Natural killer cell treated with Interleukin-12 subunit alpha and Interleukin-12 subunit beta and Interleukin-15 and Interleukin-18, amount 100 ng/mL, for 72 hours (primary cell): Measurements from ENCODE around the gene MSI2. TPM values are rescaled to one million over a fixed set of nuclear protein-coding genes. Genes with fewer than 3 reads are reported as not detected.

Experiments used
- ATAC-seq, 2 donors: fragments of 150-1000 bp; cut with Tn5 transposase in 1 of 2; sonication (Bioruptor Pico), chemical (Tn5 transposase) in 1 of 2; 2 replicates each; pipeline ENCODE4 v1.10.0; 2021
- DNase-seq: peaks from one replicate; pipeline ENCODE4 v3.0.0; 2022; ENCODE audit warnings: low spot score
- H3K27ac Mint-ChIP-seq, 2 donors: 1 replicate in 1 of 2; 2 replicates in 1 of 2; pipeline ENCODE4 v1.8.0; 2022; ENCODE audit warnings: mixed read lengths in 2 of 2, mild to moderate bottlenecking in 1 of 2, moderate library complexity in 1 of 2
- H3K27me3 Mint-ChIP-seq, 2 donors: 1 replicate in 1 of 2; 2 replicates in 1 of 2; pipeline ENCODE4 v1.8.0; 2022; ENCODE audit warnings: mixed read lengths in 2 of 2
- H3K36me3 Mint-ChIP-seq: one replicate; pipeline ENCODE4 v1.8.0; 2022; ENCODE audit warnings: mixed read lengths
- H3K4me1 Mint-ChIP-seq, 2 donors: 1 replicate in 1 of 2; 2 replicates in 1 of 2; pipeline ENCODE4 v1.8.0; 2022; ENCODE audit warnings: low read depth in 2 of 2, mixed read lengths in 2 of 2, mild to moderate bottlenecking in 1 of 2
- H3K4me3 Mint-ChIP-seq: one replicate; pipeline ENCODE4 v1.8.0; 2022; ENCODE audit warnings: mixed read lengths
- H3K9me3 Mint-ChIP-seq: 2 replicates; pipeline ENCODE4 v1.8.0; 2022; ENCODE audit warnings: mixed read lengths
- total RNA-seq, 2 donors: library from RNA; stranded (reverse); gene quantifications; one replicate each; pipeline ENCODE4 v1.2.3, GENCODE V29; 2022

The MSI2 gene
- total RNA-seq, 2 donors from 2014 or later: 51.3 to 126 TPM

- Mint-ChIP-seq H3K27ac (peak overlapping the region in 1 of 2 donors; percentile 67), H3K27me3 (peaks cover 6 to 26% of the 10 kb centered on the region in 2 donors), H3K4me1 (peaks cover 44 to 50% of the 10 kb centered on the region in 2 donors), H3K9me3 (no peaks in the 10 kb centered on the region), H3K36me3 (peaks cover 12% of the 10 kb centered on the region), H3K4me3 (no peak overlapping the region)
- DNase-seq (no peak), ATAC-seq (no peak)
Measured at GRCh38 chr17:57451643-57452042, 195.3 kb downstream of the MSI2 start.

GRCh38 chr17:57453841-57454425, 197.6 kb downstream of the MSI2 start:
- DNase-seq (no peak), ATAC-seq (no peak)
- Mint-ChIP-seq H3K4me1 (peaks cover 53 to 56% of the 10 kb centered on the region in 2 donors), H3K36me3 (peaks cover 15% of the 10 kb centered on the region), H3K4me3 (peak overlapping the region; percentile 86), H3K27ac (peak overlapping the region; percentile 97), H3K9me3 (no peaks in the 10 kb centered on the region), H3K27me3 (peaks cover 6 to 23% of the 10 kb centered on the region in 2 donors)

- ATAC-seq (no peak), DNase-seq (no peak)
- peaks cover 15% of the 10 kb centered on the region for H3K36me3 Mint-ChIP-seq
- H3K27me3 Mint-ChIP-seq: peaks cover 6 to 21% of the 10 kb centered on the region in 2 donors
- peak overlapping the region; percentile 86 for H3K4me3 Mint-ChIP-seq
- H3K4me1 Mint-ChIP-seq: peaks cover 61 to 62% of the 10 kb centered on the region in 2 donors
- H3K9me3 Mint-ChIP-seq: no peaks in the 10 kb centered on the region
- peak overlapping the region; percentile 97 for H3K27ac Mint-ChIP-seq
Measured at GRCh38 chr17:57454729-57455062, 198.4 kb downstream of the MSI2 start.

GRCh38 chr17:57455063-57455914, 199.0 kb downstream of the MSI2 start:
- Mint-ChIP-seq H3K4me3 (peak overlapping the region; percentile 86), H3K36me3 (peaks cover 15% of the 10 kb centered on the region), H3K9me3 (no peaks in the 10 kb centered on the region), H3K4me1 (peaks cover 65 to 66% of the 10 kb centered on the region in 2 donors), H3K27ac (peak overlapping the region; percentile 97), H3K27me3 (peaks cover 6 to 24% of the 10 kb centered on the region in 2 donors)
- ATAC-seq (peak; percentile 93 to 96), DNase-seq (peak; percentile 91)

GRCh38 chr17:57456622-57457021, 200.3 kb downstream of the MSI2 start:
- peaks cover 0 to 22% of the 10 kb centered on the region in 2 donors for H3K27me3 Mint-ChIP-seq
- H3K4me1 Mint-ChIP-seq: peaks cover 71% of the 10 kb centered on the region in 2 donors
- peak overlapping the region; percentile 97 for H3K27ac Mint-ChIP-seq
- H3K4me3 Mint-ChIP-seq: peak overlapping the region; percentile 34
- H3K36me3 Mint-ChIP-seq: peaks cover 15% of the 10 kb centered on the region
- DNase-seq: no peak
- no peak for ATAC-seq
- H3K9me3 Mint-ChIP-seq: no peaks in the 10 kb centered on the region

- Mint-ChIP-seq H3K4me3 (no peak overlapping the region), H3K27me3 (peaks cover 0 to 26% of the 10 kb centered on the region in 2 donors), H3K9me3 (no peaks in the 10 kb centered on the region), H3K4me1 (peaks cover 73 to 75% of the 10 kb centered on the region in 2 donors), H3K36me3 (peaks cover 17% of the 10 kb centered on the region), H3K27ac (peak overlapping the region in 1 of 2 donors; percentile 97)
- no peak for DNase-seq
- no peak for ATAC-seq
Measured at GRCh38 chr17:57457188-57457587, 200.9 kb downstream of the MSI2 start.

GRCh38 chr17:57458718-57459285, 202.5 kb downstream of the MSI2 start:
- Mint-ChIP-seq H3K27me3 (peaks cover 0 to 24% of the 10 kb centered on the region in 2 donors), H3K4me3 (peak overlapping the region; percentile 49), H3K9me3 (no peaks in the 10 kb centered on the region), H3K4me1 (peaks cover 80 to 83% of the 10 kb centered on the region in 2 donors), H3K36me3 (peaks cover 20% of the 10 kb centered on the region), H3K27ac (peak overlapping the region; percentile 92 to 93)
- ATAC-seq: no peak
- DNase-seq: no peak

- peaks cover 0 to 29% of the 10 kb centered on the region in 2 donors for H3K27me3 Mint-ChIP-seq
- H3K9me3 Mint-ChIP-seq: no peaks in the 10 kb centered on the region
- H3K36me3 Mint-ChIP-seq: peaks cover 20% of the 10 kb centered on the region
- peak overlapping the region; percentile 49 for H3K4me3 Mint-ChIP-seq
- peaks cover 80 to 83% of the 10 kb centered on the region in 2 donors for H3K4me1 Mint-ChIP-seq
- ATAC-seq (peak in 1 of 2 donors; percentile 38), DNase-seq (no peak)
- peak overlapping the region; percentile 92 to 93 for H3K27ac Mint-ChIP-seq
Measured at GRCh38 chr17:57459286-57459915, 203.1 kb downstream of the MSI2 start.

- Mint-ChIP-seq H3K36me3 (peaks cover 10% of the 10 kb centered on the region), H3K4me3 (peak overlapping the region; percentile 93), H3K27ac (peak overlapping the region; percentile 92 to 93), H3K27me3 (peaks cover 0 to 33% of the 10 kb centered on the region in 2 donors), H3K4me1 (peaks cover 67 to 69% of the 10 kb centered on the region in 2 donors), H3K9me3 (no peaks in the 10 kb centered on the region)
- ATAC-seq (peak in 1 of 2 donors; percentile 63), DNase-seq (no peak)
Measured at GRCh38 chr17:57461082-57461481, 204.8 kb downstream of the MSI2 start.

- Mint-ChIP-seq H3K27me3 (peaks cover 0 to 34% of the 10 kb centered on the region in 2 donors), H3K4me3 (peak overlapping the region; percentile 93), H3K4me1 (peaks cover 61 to 68% of the 10 kb centered on the region in 2 donors), H3K27ac (peak overlapping the region; percentile 92 to 93), H3K9me3 (no peaks in the 10 kb centered on the region), H3K36me3 (peaks cover 5% of the 10 kb centered on the region)
- ATAC-seq (no peak), DNase-seq (no peak)
Measured at GRCh38 chr17:57462007-57462579, 205.8 kb downstream of the MSI2 start.

- Mint-ChIP-seq H3K36me3 (peaks cover 5% of the 10 kb centered on the region), H3K4me1 (peaks cover 64 to 73% of the 10 kb centered on the region in 2 donors), H3K9me3 (no peaks in the 10 kb centered on the region), H3K27ac (peak overlapping the region; percentile 92 to 93), H3K27me3 (peaks cover 0 to 37% of the 10 kb centered on the region in 2 donors), H3K4me3 (peak overlapping the region; percentile 93)
- DNase-seq (peak; percentile 93), ATAC-seq (peak; percentile 96 to 99)
Measured at GRCh38 chr17:57463103-57463885, 207.0 kb downstream of the MSI2 start.

GRCh38 chr17:57464191-57464864, 208.0 kb downstream of the MSI2 start:
- H3K36me3 Mint-ChIP-seq: peaks cover 5% of the 10 kb centered on the region
- no peak for ATAC-seq
- peaks cover 0 to 29% of the 10 kb centered on the region in 2 donors for H3K27me3 Mint-ChIP-seq
- no peaks in the 10 kb centered on the region for H3K9me3 Mint-ChIP-seq
- peak overlapping the region; percentile 92 to 93 for H3K27ac Mint-ChIP-seq
- H3K4me1 Mint-ChIP-seq: peaks cover 54 to 62% of the 10 kb centered on the region in 2 donors
- no peak for DNase-seq
- peak overlapping the region; percentile 93 for H3K4me3 Mint-ChIP-seq
